Stimulated activated CD8-positive, alpha-beta memory T cell treated with anti-CD3 and anti-CD28 coated beads, Interleukin-2, amount 100 ng/mL, for 48 hours (primary cell): Measurements from ENCODE around the gene KRTAP10-5.

Source experiments
- DNase-seq, 2 donors: peaks; one replicate each; pipeline ENCODE4 v3.0.0-alpha.2; 2020; ENCODE audit warnings: low read depth in 2 of 2

KRTAP10-5 gene

GRCh38 chr21:44529503-44530125, 50.8 kb downstream of the KRTAP10-5 start:
- DNase-seq, result no peak
